IgD-negative memory B cell (primary cell): ENCODE results near the gene DNASE1L1. TPM values are rescaled to one million over a fixed set of nuclear protein-coding genes. Genes with fewer than 3 reads are reported as not detected.

ENCODE experiments used
- H3K27ac Mint-ChIP-seq, 3 donors: one replicate each; pipeline ENCODE4 v1.8.0; 2020 to 2022; ENCODE audit warnings: mild to moderate bottlenecking in 3 of 3, mixed read lengths in 3 of 3, moderate library complexity in 1 of 3
- H3K27me3 Mint-ChIP-seq: one replicate; pipeline ENCODE4 v1.8.0; 2021; ENCODE audit warnings: mixed read lengths
- H3K36me3 Mint-ChIP-seq: one replicate; pipeline ENCODE4 v1.8.0; 2020; ENCODE audit warnings: mild to moderate bottlenecking, mixed read lengths
- H3K4me1 Mint-ChIP-seq, 3 donors: one replicate each; pipeline ENCODE4 v1.8.0; 2020 to 2022; ENCODE audit warnings: mixed read lengths in 3 of 3, mild to moderate bottlenecking in 1 of 3
- H3K4me3 Mint-ChIP-seq, 4 donors: one replicate each; pipeline ENCODE4 v1.8.0; 2020 to 2022; ENCODE audit warnings: mild to moderate bottlenecking in 4 of 4, mixed read lengths in 4 of 4, moderate library complexity in 3 of 4
- H3K9me3 Mint-ChIP-seq, 3 donors: one replicate each; pipeline ENCODE4 v1.8.0; 2020 to 2021; ENCODE audit warnings: mixed read lengths in 3 of 3, mild to moderate bottlenecking in 1 of 3
- polyA plus RNA-seq: library from polyadenylated mRNA; unstranded; fragments of 300-500 nt; fragmentation: Illumina TruSeq; gene quantifications from one replicate; pipeline ENCODE4 v1.2.3, GENCODE V29; 2021

Gene DNASE1L1
- polyA plus RNA-seq, 1 donor from 2014 or later = 29.4 TPM

GRCh38 chrX:154365052-154365600 lies 43.9 kb downstream of the DNASE1L1 start:
- Mint-ChIP-seq H3K27ac (peak overlapping the region; percentile 61 to 85 (median 70)), H3K9me3 (no peaks in the 10 kb centered on the region), H3K27me3 (no peaks in the 10 kb centered on the region), H3K4me3 (peak overlapping the region in 1 of 4 donors; percentile 25), H3K4me1 (peaks cover 0 to 9% (median 4%) of the 10 kb centered on the region in 3 donors), H3K36me3 (no peaks in the 10 kb centered on the region)

DNA sequence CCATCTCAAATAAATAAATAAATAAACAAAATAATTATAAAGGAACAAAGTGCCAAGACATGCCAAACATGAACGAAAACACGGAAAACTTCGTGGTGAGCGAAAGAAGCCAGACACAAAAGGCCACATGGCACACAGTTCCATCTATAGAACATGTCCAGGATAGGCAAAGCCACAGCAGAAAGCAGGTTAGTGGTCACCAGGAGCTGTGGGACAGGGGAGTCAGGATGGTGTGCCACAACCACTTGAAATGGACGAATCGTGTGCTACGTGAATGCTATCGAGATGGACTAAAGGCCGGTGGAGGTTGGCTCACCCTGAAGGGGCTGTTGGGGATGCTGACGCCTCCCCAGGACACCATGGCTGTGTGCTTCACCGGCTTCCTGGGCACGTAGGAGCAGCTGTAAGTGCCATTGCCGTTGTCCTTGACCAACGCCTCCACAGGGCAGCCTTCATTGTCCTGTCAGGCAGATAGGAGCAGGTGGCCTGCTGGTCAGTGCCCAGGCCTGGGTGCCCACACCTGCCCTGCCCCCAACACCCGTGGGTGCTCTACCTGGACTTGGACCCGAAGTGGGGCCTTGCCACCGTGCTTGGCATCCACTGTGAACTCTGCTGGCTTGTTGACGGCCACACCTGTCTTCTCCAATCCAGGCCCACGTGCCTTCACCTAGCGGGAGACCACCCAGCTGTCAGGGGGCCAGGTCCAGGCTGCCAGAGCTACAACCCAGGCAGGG lies 45.2 kb downstream of the DNASE1L1 start:
- Mint-ChIP-seq H3K27ac (peak overlapping the region in 1 of 3 donors; percentile 85), H3K36me3 (no peaks in the 10 kb centered on the region), H3K9me3 (no peaks in the 10 kb centered on the region), H3K4me3 (no peak overlapping the region), H3K4me1 (peaks cover 0 to 6% (median 4%) of the 10 kb centered on the region in 3 donors), H3K27me3 (no peaks in the 10 kb centered on the region)

GRCh38 chrX:154362085-154362742 lies 46.8 kb downstream of the DNASE1L1 start:
- no peaks in the 10 kb centered on the region for H3K27me3 Mint-ChIP-seq
- peak overlapping the region; percentile 19 to 76 (median 73) for H3K27ac Mint-ChIP-seq
- peaks cover 0 to 1% (median 1%) of the 10 kb centered on the region in 3 donors for H3K4me1 Mint-ChIP-seq
- no peaks in the 10 kb centered on the region for H3K9me3 Mint-ChIP-seq
- no peaks in the 10 kb centered on the region for H3K36me3 Mint-ChIP-seq
- H3K4me3 Mint-ChIP-seq = peak overlapping the region in 1 of 4 donors; percentile 33

DNA sequence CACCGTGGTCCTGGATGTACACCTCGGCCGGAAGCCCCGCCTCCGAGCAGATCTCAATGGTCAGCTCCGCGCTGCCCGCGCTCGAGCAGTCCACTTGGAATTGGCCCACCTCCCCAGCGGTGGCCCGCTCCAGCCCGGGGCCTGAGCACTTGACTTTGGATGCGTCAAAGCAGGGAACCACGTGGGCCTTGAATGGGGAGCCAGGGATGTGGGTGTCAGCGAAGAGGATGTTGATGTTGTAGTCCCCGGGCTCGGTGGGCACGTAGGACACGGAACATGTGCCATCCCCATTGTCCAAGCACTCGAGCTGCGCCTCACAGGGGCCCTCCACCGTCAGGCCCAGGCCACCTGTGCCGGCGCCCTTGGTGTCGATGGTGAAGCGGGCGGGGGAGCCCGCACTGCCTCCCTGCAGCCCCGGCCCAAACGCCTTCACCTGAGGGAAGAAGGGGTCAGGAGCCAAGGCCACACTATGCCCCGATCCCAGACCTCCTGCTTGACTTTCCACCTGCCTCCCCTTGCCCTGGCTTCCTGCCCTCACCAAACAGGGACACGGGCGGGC lies 48.8 kb downstream of the DNASE1L1 start:
- Mint-ChIP-seq H3K9me3 (no peaks in the 10 kb centered on the region), H3K27me3 (no peaks in the 10 kb centered on the region), H3K4me3 (no peak overlapping the region), H3K36me3 (no peaks in the 10 kb centered on the region), H3K27ac (peak overlapping the region in 1 of 3 donors; percentile 85), H3K4me1 (peaks cover 0 to 1% (median 0%) of the 10 kb centered on the region in 3 donors)

DNA sequence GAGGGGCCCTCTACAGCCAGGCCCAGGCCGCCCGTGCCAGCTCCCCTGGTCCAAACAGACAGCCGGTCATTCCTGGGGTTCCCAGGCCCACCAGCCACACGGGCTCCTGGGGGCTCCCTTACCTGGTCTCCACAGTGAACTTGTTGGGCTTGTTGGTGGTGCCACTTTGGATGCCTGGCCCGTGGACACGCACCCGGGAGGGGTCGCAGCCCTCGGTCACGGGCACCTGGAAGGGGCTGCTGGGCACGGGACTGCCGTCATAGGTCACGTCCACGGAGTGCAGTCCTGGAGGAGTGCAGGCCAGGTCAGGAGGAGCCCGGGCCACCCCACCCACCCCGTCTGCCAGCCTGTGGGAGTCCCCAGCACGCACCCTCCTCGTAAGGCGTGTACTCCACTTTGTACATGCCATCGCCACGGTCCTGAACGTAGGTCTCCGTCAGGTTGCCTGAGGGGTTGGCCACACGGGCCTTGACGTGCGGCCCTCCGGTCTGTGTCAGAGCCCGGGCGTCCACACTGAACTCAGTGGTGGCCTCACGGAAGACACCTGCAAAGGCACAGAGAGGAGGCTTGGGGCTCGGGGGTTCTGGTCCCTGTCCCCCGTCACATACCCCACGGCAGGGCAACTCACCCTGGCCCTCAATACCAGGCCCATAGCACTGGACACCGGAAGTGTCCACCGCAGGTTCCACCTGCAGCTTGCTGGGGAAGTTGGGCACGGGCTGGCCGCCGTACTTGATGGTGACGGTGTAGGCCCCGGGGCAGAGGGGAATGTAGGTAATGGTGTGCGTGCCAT lies 49.5 kb downstream of the DNASE1L1 start:
- Mint-ChIP-seq H3K4me3 (no peak overlapping the region), H3K27me3 (no peaks in the 10 kb centered on the region), H3K27ac (peak overlapping the region in 2 of 3 donors; percentile 27 to 70), H3K9me3 (no peaks in the 10 kb centered on the region), H3K36me3 (no peaks in the 10 kb centered on the region), H3K4me1 (peaks cover 0 to 1% (median 0%) of the 10 kb centered on the region in 3 donors)

DNA sequence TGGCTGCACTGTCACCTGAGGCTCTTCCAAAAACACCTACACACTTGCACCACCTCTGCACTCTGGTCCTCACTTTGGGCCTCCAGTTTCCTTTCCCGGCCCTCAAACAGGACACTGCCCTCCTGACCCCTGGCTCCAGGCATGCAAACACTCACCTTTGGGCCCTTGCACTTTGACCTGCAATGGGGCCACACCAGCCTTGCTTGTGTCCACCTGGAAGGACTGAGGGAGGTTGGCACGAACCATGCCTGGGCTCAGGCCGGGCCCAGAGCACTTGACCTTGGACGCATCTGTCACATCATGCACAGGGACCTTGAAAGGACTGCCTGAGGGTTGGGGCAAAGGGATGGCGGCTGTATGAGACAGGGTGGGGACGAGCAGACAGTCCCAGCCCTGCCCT lies 50.2 kb downstream of the DNASE1L1 start:
- no peaks in the 10 kb centered on the region for H3K36me3 Mint-ChIP-seq
- H3K4me3 Mint-ChIP-seq = peak overlapping the region in 1 of 4 donors; percentile 67
- no peaks in the 10 kb centered on the region for H3K27me3 Mint-ChIP-seq
- H3K9me3 Mint-ChIP-seq = no peaks in the 10 kb centered on the region
- peaks cover 0 to 1% (median 0%) of the 10 kb centered on the region in 3 donors for H3K4me1 Mint-ChIP-seq
- H3K27ac Mint-ChIP-seq = peak overlapping the region in 1 of 3 donors; percentile 70

GRCh38 chrX:154358011-154358410 lies 51.0 kb downstream of the DNASE1L1 start:
- no peak overlapping the region for H3K4me3 Mint-ChIP-seq
- no peaks in the 10 kb centered on the region for H3K9me3 Mint-ChIP-seq
- H3K4me1 Mint-ChIP-seq = peaks cover 0 to 3% (median 2%) of the 10 kb centered on the region in 3 donors
- H3K27ac Mint-ChIP-seq = no peak overlapping the region
- no peaks in the 10 kb centered on the region for H3K36me3 Mint-ChIP-seq
- H3K27me3 Mint-ChIP-seq = no peaks in the 10 kb centered on the region

DNA sequence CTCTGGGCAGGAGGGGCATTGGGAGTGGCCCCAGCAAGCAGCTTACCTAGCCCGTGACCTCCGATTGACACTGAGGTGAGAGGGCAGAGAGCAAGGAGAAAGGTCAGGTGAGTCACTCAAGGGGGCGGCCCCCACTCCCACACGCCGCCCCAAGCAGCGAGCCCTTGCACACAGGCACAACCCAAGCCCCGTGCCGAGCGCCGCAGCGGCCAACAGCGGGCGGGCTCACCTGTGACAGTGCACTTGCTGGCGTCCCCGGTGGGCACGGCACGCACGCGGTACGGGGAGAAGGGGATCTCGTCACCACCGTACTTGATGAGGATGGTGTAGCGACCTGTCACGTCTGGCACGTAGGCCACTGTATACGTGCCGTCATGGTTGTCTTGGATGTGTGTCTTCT lies 51.8 kb downstream of the DNASE1L1 start:
- peak overlapping the region in 1 of 3 donors; percentile 53 for H3K27ac Mint-ChIP-seq
- peaks cover 0 to 3% (median 2%) of the 10 kb centered on the region in 3 donors for H3K4me1 Mint-ChIP-seq
- H3K4me3 Mint-ChIP-seq = no peak overlapping the region
- H3K27me3 Mint-ChIP-seq = no peaks in the 10 kb centered on the region
- H3K36me3 Mint-ChIP-seq = no peaks in the 10 kb centered on the region
- H3K9me3 Mint-ChIP-seq = no peaks in the 10 kb centered on the region

- Mint-ChIP-seq H3K36me3 (no peaks in the 10 kb centered on the region), H3K4me1 (peaks cover 0 to 5% (median 5%) of the 10 kb centered on the region in 3 donors), H3K27ac (no peak overlapping the region), H3K4me3 (no peak overlapping the region), H3K9me3 (no peaks in the 10 kb centered on the region), H3K27me3 (no peaks in the 10 kb centered on the region)
Measured at GRCh38 chrX:154356596-154356995, 52.5 kb downstream of the DNASE1L1 start.

DNA sequence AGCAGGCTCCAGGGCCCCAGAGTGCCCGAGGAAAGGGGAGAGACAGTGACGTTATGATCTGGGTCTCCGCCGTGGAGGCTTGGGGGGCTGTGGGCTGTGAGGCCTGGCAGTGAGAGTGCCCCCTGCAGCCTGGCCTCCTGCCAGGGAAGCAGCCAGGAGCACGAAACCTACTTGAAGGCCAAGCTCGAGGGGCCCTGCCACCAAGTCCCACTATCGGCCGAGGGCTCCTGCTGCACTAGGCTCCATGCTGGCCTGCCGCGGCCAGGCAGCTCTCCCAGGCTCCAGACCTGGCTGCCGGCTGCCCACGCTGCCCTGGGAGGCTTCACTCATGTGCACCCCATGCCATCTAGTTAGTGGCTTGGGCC lies 53.3 kb downstream of the DNASE1L1 start:
- Mint-ChIP-seq H3K27me3 (no peaks in the 10 kb centered on the region), H3K4me1 (peaks cover 5 to 9% (median 8%) of the 10 kb centered on the region in 3 donors), H3K9me3 (no peaks in the 10 kb centered on the region), H3K36me3 (no peaks in the 10 kb centered on the region), H3K27ac (no peak overlapping the region), H3K4me3 (no peak overlapping the region)

- H3K4me1 Mint-ChIP-seq = peaks cover 5 to 9% (median 8%) of the 10 kb centered on the region in 3 donors
- no peaks in the 10 kb centered on the region for H3K36me3 Mint-ChIP-seq
- no peaks in the 10 kb centered on the region for H3K9me3 Mint-ChIP-seq
- H3K4me3 Mint-ChIP-seq = peak overlapping the region in 1 of 4 donors; percentile 75
- H3K27me3 Mint-ChIP-seq = no peaks in the 10 kb centered on the region
- H3K27ac Mint-ChIP-seq = peak overlapping the region in 1 of 3 donors; percentile 69
Measured at GRCh38 chrX:154355094-154355775, 53.8 kb downstream of the DNASE1L1 start.

DNA sequence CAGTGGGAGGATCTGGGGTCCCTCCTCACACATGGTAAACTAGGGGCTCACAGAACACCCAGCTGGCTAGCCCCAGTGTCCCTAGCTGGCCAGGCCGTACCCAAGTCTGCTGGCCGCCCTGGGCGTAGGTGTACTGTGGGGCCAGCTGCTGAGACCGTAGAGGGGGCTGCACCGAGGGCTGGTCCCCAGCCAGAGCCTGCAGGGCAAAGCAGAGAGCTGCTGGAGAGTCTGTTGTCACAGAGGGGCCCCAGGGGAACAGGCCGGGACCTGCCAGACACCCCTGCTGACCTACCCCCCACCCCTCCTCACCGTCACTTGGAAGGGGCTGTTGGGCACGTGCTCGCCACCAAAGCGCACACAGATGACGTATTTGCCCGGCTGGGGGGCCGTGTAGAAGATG lies 54.5 kb downstream of the DNASE1L1 start:
- Mint-ChIP-seq H3K4me3 (no peak overlapping the region), H3K4me1 (peaks cover 5 to 9% (median 8%) of the 10 kb centered on the region in 3 donors), H3K36me3 (no peaks in the 10 kb centered on the region), H3K27me3 (no peaks in the 10 kb centered on the region), H3K27ac (peak overlapping the region in 2 of 3 donors; percentile 35 to 69), H3K9me3 (no peaks in the 10 kb centered on the region)

DNA sequence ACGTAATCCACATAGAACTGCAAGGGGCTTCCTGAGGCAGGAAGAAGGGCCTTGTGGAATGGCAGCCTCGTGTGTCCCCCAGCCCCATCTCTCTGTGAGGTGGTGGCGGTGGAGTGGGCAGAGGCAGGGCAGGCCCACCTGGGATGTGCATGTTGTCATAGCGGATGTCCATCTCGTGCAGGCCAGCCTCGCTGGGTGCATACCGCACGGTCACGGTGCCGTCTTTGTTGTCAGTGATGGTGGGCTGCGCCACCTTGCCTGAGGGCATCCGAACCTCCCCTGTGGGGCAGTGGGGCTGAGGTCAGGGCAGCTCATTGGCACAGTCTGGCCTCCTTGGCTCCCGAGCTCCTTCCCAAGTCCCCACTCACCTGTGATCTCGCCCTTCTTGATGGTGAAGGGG lies 55.0 kb downstream of the DNASE1L1 start:
- Mint-ChIP-seq H3K9me3 (no peaks in the 10 kb centered on the region), H3K27me3 (no peaks in the 10 kb centered on the region), H3K4me1 (peaks cover 5 to 10% (median 8%) of the 10 kb centered on the region in 3 donors), H3K4me3 (no peak overlapping the region), H3K27ac (peak overlapping the region in 2 of 3 donors; percentile 74 to 87), H3K36me3 (no peaks in the 10 kb centered on the region)
